ENCODE data around the gene CTNNA3.

The CTNNA3 gene

GRCh38 chr10:66246177-66246576 is 1449.8 kb downstream of the CTNNA3 start:
- DNase-seq = no peak

- DNase-seq = no peak
Measured at GRCh38 chr10:66244953-66245352, 1451.0 kb downstream of the CTNNA3 start.

- no peak for DNase-seq
Measured at GRCh38 chr10:66242885-66243284, 1453.1 kb downstream of the CTNNA3 start.

- no peak for DNase-seq
Measured at GRCh38 chr10:66239062-66239461, 1456.9 kb downstream of the CTNNA3 start.

GRCh38 chr10:66238343-66238742 is 1457.7 kb downstream of the CTNNA3 start:
- no peak for DNase-seq

- DNase-seq = no peak
Measured at GRCh38 chr10:66234872-66235271, 1461.1 kb downstream of the CTNNA3 start.

- no peak for DNase-seq
Measured at GRCh38 chr10:66228887-66229286, 1467.1 kb downstream of the CTNNA3 start.

GRCh38 chr10:66223656-66224055 is 1472.3 kb downstream of the CTNNA3 start:
- no peak for DNase-seq

- DNase-seq = no peak
Measured at GRCh38 chr10:66222462-66223046, 1473.4 kb downstream of the CTNNA3 start.

- DNase-seq = no peak
Measured at GRCh38 chr10:66218981-66219587, 1476.9 kb downstream of the CTNNA3 start.

- DNase-seq = no peak
Measured at GRCh38 chr10:66218289-66218688, 1477.7 kb downstream of the CTNNA3 start.

GRCh38 chr10:66215920-66216319 is 1480.1 kb downstream of the CTNNA3 start:
- DNase-seq = no peak

- DNase-seq = no peak
Measured at GRCh38 chr10:66214721-66215404, 1481.1 kb downstream of the CTNNA3 start.

GRCh38 chr10:66209025-66209424 is 1487.0 kb downstream of the CTNNA3 start:
- no peak for DNase-seq

- DNase-seq = no peak
Measured at GRCh38 chr10:66204838-66205237, 1491.2 kb downstream of the CTNNA3 start.

- DNase-seq = no peak
Measured at GRCh38 chr10:66202101-66202500, 1493.9 kb downstream of the CTNNA3 start.

- DNase-seq = no peak
Measured at GRCh38 chr10:66192162-66192831, 1503.7 kb downstream of the CTNNA3 start.

GRCh38 chr10:66190413-66190812 is 1505.6 kb downstream of the CTNNA3 start:
- no peak for DNase-seq

GRCh38 chr10:66189271-66189670 is 1506.7 kb downstream of the CTNNA3 start:
- no peak for DNase-seq

GRCh38 chr10:66187053-66187733 is 1508.8 kb downstream of the CTNNA3 start:
- DNase-seq = no peak

GRCh38 chr10:66183028-66183427 is 1513.0 kb downstream of the CTNNA3 start:
- no peak for DNase-seq

GRCh38 chr10:66180581-66181318 is 1515.2 kb downstream of the CTNNA3 start:
- no peak for DNase-seq

GRCh38 chr10:66180021-66180420 is 1516.0 kb downstream of the CTNNA3 start:
- DNase-seq = no peak
